Measurements from ENCODE around the gene INTS13.

INTS13 gene

GRCh38 chr12:26880625-26881024 lies 57.2 kb downstream of the INTS13 start:
- Histone ChIP-seq H3K4me3 (ENCODE audit: insufficient read depth, low read length, poor library complexity, severe bottlenecking) (no peak overlapping the region), H3K4me2 (ENCODE audit: low read depth, low read length, poor library complexity, severe bottlenecking) (no peak overlapping the region), H3K9me3 (ENCODE audit: insufficient read depth, low read length) (no peaks in the 10 kb centered on the region), H2AFZ (ENCODE audit: low read depth, low read length, severe bottlenecking) (no peak overlapping the region), H3K36me3 (ENCODE audit: low read length) (no peaks in the 10 kb centered on the region), H3K27ac (ENCODE audit: low read depth, low read length) (no peak overlapping the region), H3K9me2 (replicated peaks; ENCODE audit: insufficient read depth, low read length) (no peaks in the 10 kb centered on the region), H3K79me2 (ENCODE audit: insufficient read depth, low read length) (no peaks in the 10 kb centered on the region), H4K20me1 (ENCODE audit: low read depth, low read length) (no peaks in the 10 kb centered on the region), H3K9ac (ENCODE audit: low read length) (no peak overlapping the region), H3F3A (ENCODE audit: insufficient read depth) (no peaks in the 10 kb centered on the region), H3K27me3 (ENCODE audit: low read length) (no peaks in the 10 kb centered on the region)
- TF ChIP-seq CTCF (IDR thresholded peaks at IDR 0.05; ENCODE audit: insufficient read depth, low read length, poor library complexity, severe bottlenecking) (no peak), EZH2phosphoT487 (conservative IDR thresholded peaks at IDR 0.05; ENCODE audit: low read length) (no peak)

GRCh38 chr12:26878661-26879119 lies 59.1 kb downstream of the INTS13 start:
- Histone ChIP-seq H3K27me3 (ENCODE audit: low read length) (no peaks in the 10 kb centered on the region), H3K79me2 (ENCODE audit: insufficient read depth, low read length) (no peaks in the 10 kb centered on the region), H3K4me2 (ENCODE audit: low read depth, low read length, poor library complexity, severe bottlenecking) (peak overlapping the region; percentile 7), H4K20me1 (ENCODE audit: low read depth, low read length) (no peaks in the 10 kb centered on the region), H3K9ac (ENCODE audit: low read length) (no peak overlapping the region), H3K9me3 (ENCODE audit: insufficient read depth, low read length) (no peaks in the 10 kb centered on the region), H3K36me3 (ENCODE audit: low read length) (no peaks in the 10 kb centered on the region), H3K4me3 (ENCODE audit: insufficient read depth, low read length, poor library complexity, severe bottlenecking) (no peak overlapping the region), H3K27ac (ENCODE audit: low read depth, low read length) (no peak overlapping the region), H3F3A (ENCODE audit: insufficient read depth) (no peaks in the 10 kb centered on the region), H3K9me2 (replicated peaks; ENCODE audit: insufficient read depth, low read length) (no peaks in the 10 kb centered on the region), H2AFZ (ENCODE audit: low read depth, low read length, severe bottlenecking) (no peak overlapping the region)
- no peak for TF ChIP-seq EZH2phosphoT487 (conservative IDR thresholded peaks at IDR 0.05; ENCODE audit: low read length)
- no peak for TF ChIP-seq CTCF (IDR thresholded peaks at IDR 0.05; ENCODE audit: insufficient read depth, low read length, poor library complexity, severe bottlenecking)

GRCh38 chr12:26874501-26875296 lies 63.1 kb downstream of the INTS13 start:
- Histone ChIP-seq H3K4me3 (ENCODE audit: insufficient read depth, low read length, poor library complexity, severe bottlenecking) (no peak overlapping the region), H3F3A (ENCODE audit: insufficient read depth) (no peaks in the 10 kb centered on the region), H3K27ac (ENCODE audit: low read depth, low read length) (no peak overlapping the region), H3K79me2 (ENCODE audit: insufficient read depth, low read length) (no peaks in the 10 kb centered on the region), H3K4me2 (ENCODE audit: low read depth, low read length, poor library complexity, severe bottlenecking) (no peak overlapping the region), H4K20me1 (ENCODE audit: low read depth, low read length) (no peaks in the 10 kb centered on the region), H2AFZ (ENCODE audit: low read depth, low read length, severe bottlenecking) (no peak overlapping the region), H3K27me3 (ENCODE audit: low read length) (no peaks in the 10 kb centered on the region), H3K9ac (ENCODE audit: low read length) (no peak overlapping the region), H3K9me2 (replicated peaks; ENCODE audit: insufficient read depth, low read length) (no peaks in the 10 kb centered on the region), H3K36me3 (ENCODE audit: low read length) (no peaks in the 10 kb centered on the region), H3K9me3 (ENCODE audit: insufficient read depth, low read length) (no peaks in the 10 kb centered on the region)
- TF ChIP-seq CTCF (IDR thresholded peaks at IDR 0.05; ENCODE audit: insufficient read depth, low read length, poor library complexity, severe bottlenecking) (no peak), EZH2phosphoT487 (conservative IDR thresholded peaks at IDR 0.05; ENCODE audit: low read length) (no peak)

Data from SU-DHL-6 (cell line).